Right lobe of liver (tissue), 4 donors: ENCODE results near the gene DHCR24.

ENCODE experiments used
- CTCF ChIP-seq, 4 donors: fragments of 200-600 bp in 3 of 4; fragments of 450-650 bp in 1 of 4; IDR thresholded peaks; one replicate each; pipeline versions ENCODE4 v1.5.1 to v1.8.0; 2016 to 2022; ENCODE audit warnings: antibody characterized with exemption in 4 of 4, mild to moderate bottlenecking in 2 of 4
- POLR2A ChIP-seq: fragments of 450-650 bp; IDR thresholded peaks from one replicate; pipeline ENCODE4 v1.6.1; 2017; ENCODE audit warnings: antibody characterized with exemption, mild to moderate bottlenecking
- donor health status: DM: no; HTN: no; CAD: no.
- donor health status: DM: no; HTN: no; CAD: no.
- donor health status: DM: no; HTN: yes; CAD: no.

GRCh38 chr1:54926970-54927369 lies 40.0 kb upstream of the DHCR24 start:
- TF ChIP-seq CTCF (IDR thresholded peaks at IDR 0.05) (no peak), POLR2A (no peak)
